Urothelium cell line (cell line): ENCODE measurements around the gene EEF1A1.
"Not testable (repeated sequence)": the region's sequence is repeated elsewhere in the genome, so short reads cannot be mapped to it uniquely, and the experiment has no call there.

Experiments used
- DNase-seq: peaks from one replicate; pipeline ENCODE4 v3.0.0; 2011; ENCODE audit warnings: low spot score, mixed read lengths
- FAIRE-seq: peaks from 2 replicates; lab custom pipeline; 2011; peaks lifted over from hg19 to GRCh38; lab: Jason Lieb, UNC

The EEF1A1 gene

GRCh38 chr6:73508776-73509175, 12.1 kb downstream of the EEF1A1 start:
- FAIRE-seq: no peak
- no peak for DNase-seq

GRCh38 chr6:73506246-73506645, 14.6 kb downstream of the EEF1A1 start:
- FAIRE-seq: no peak
- no peak for DNase-seq

DNA sequence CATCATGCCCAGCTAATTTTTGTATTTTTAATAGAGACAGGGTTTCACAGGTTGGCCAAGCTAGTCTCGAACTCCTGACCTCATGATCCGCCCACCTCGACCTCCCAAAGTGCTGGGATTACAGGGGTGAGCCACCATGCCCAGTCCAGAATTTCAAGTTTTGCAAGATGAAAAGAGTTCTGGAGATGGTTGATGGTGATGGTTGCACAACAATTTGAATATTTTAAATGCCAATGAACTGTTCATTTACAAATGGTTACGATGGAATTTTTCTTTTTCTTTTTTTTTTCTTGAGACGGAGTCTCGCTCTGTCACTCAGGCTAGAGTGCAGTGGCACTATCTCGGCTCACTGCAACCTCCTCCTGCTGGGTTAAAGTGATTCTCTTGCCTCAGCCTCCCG, 15.1 kb downstream of the EEF1A1 start:
- FAIRE-seq, DNase-seq: not testable (repeated sequence)

DNA sequence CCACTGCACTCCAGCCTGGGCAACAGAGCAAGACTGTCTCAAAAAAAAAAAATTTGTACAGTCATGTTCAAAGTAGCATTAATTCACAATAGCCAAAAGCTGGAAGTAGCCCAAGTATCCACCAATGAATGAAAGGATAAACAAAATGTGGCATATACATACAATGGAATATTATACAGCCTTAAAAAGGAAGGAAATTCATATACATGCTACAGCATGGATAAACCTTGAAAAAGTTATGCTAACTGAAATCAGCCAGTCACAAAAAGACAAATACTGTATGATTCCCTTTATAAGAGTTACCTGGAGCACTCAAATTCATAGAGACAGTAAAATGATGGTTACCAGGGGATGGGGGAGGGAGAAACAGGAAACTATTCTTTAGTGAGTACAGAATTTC, 15.7 kb downstream of the EEF1A1 start:
- no peak for DNase-seq
- no peak for FAIRE-seq

DNA sequence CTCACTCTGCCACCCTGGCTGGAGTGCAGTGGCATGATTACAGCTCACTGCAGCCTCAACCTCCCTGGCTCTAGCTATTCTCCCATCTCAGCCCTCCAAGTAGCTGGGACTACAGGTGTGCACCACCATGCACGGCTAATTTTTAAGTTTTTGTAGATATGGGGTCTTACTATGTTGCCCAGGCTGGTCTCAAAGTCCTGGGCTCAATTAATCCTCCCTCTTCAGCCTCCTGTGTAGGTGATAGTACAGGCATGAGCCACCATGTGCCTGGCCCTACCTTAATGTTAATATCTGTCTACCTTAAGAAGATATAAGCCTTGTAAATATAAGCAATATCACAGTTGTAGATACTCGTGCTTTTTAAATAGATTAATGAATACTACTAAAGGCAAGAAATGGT, 16.7 kb downstream of the EEF1A1 start:
- FAIRE-seq: no peak
- no peak for DNase-seq

DNA sequence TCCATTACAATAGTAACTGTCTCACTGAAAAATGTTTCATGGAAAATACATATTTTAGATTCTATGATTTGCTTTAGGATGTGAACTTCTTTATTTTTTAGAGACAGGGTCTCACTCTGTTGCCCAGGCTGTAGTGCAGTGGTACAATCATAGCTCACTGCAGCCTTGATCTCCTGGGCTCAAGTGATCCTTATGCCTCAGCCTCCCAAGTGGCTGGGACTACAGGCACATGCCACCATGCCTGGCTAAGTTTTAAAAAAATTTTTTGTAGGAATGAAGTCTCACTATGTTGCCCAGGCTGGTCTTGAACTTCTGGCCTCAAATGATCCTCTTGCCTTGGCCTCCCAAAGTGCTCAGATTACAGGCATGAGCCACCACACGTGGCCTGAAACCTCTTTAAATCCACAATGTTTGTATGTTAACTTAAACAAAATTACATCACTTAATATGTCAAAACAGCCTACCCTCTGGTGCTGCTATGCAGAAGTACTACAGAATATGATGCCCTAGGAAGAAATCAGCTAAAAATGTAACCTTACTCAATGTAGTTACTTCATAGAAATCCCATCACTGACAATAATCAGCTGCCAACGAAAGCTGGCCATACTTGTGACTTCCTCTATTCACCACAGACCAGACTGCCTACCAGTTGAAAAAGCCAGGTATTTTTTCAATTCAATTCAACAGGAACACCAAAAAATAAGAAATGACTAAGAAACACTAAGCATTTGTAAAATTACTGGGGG, 17.6 kb downstream of the EEF1A1 start:
- DNase-seq: no peak
- no peak for FAIRE-seq

DNA sequence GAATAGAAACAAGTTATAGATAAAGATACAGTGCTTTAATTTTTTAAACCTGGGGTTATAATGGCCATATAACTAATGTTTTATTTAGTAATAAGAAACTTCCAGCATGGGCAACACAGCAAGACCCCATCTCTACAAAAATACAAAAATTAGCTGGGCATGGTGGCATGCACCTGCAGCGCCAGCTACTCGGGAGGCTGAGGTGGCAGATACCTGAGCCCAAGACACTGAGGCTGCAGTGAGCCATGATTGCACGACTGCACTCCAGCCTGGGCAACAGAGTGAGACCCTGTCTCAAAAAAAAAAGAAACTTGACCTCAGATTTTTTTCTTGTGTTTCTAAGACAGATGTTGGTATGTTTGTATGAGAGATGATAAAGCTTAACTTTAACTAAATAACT, 22.9 kb downstream of the EEF1A1 start:
- FAIRE-seq (no peak), DNase-seq (no peak)

DNA sequence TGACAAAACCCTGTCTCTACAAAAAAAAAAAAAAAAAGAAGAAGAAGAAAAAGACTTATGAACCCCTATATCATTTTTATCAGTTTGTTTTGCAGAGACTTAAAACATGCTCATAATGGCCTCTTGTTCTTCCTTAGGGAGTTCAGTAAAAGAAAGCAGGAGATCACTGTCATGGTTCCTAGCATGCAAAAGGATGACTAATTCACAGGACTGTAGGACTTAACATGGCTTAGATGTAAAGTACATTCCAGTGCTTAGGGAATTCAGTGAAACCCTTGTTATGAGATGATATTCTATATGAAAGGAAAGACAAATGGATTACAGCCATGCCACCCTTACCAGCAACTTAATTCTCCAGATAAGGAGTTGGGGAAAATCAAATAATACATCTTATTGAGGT, 29.5 kb downstream of the EEF1A1 start:
- DNase-seq: no peak
- FAIRE-seq: no peak

- no peak for FAIRE-seq
- DNase-seq: no peak
These were observed 33.4 kb downstream of the EEF1A1 start for GRCh38 chr6:73487473-73487872.

GRCh38 chr6:73484438-73484837, 36.4 kb downstream of the EEF1A1 start:
- no peak for FAIRE-seq

DNA sequence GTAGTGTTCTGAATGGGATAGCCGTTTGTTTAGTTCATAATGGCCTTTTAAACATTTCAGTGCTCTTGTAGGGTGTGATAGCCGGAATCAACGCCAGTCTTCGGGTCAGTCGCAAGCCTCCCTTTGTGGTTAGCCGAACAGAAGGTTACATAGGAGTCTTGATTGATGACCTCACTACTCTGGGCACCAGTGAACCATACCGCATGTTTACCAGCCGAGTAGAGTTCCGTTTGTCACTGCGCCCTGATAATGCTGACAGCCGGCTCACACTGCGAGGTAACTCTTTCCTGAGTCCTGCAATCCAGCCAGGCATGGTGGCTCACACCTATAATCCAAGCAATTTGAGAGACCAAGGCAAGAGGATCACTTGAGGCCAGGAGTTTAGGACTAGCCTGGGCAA, 38.9 kb downstream of the EEF1A1 start:
- DNase-seq (no peak), FAIRE-seq (no peak)

More at GRCh38 chr6:73484438-73484837, 36.4 kb downstream of the EEF1A1 start:
- DNase-seq: no peak

GRCh38 chr6:73477407-73477806, 43.4 kb downstream of the EEF1A1 start:
- no peak for DNase-seq
- no peak for FAIRE-seq

DNA sequence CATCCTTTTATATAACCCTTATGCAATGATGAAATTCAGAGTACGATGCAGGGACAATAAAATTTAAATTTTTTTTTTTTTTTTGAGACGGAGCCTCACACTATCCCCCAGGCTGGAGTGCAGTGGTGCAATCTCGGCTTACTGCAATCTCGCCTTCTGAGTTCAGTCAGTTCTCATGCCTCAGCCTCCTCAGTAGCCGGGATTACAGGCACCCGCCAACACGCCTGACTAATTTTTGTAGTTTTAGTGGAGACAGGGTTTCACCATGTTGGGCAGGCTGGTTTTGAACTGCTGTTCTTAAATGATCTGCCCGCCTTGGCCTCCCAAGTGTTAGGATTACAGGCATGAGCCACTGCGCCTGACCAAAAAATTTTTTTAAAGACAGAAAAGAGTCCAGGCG, 44.1 kb downstream of the EEF1A1 start:
- no peak for FAIRE-seq

DNA sequence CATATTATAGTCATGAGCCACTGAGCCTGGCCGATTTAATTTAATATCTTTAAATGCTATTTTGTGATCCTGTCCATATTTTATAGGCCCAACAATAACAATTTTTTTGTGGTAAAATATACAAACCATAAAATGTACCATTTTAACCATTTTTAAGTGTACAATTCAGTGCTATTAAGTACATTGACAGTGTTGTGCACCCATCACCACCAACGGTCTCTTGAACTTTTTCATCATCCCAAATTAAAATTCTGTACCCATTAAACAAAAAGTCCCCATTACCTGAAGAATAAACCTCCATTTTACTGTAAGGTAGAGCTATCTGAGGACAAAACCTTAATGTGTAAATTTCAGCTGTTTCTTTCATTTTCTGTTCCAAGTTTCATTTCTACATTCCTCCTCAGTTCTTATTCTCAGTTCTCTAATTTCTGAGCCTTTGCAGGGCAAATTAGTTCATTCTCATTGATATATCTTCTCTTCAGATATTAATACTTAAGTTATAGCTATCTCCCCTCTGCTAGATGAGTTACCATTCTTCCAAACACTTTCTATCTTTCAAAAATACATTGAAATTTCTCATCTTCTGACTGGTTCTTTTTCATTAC, 49.0 kb downstream of the EEF1A1 start:
- FAIRE-seq (no peak), DNase-seq (no peak)

More for the DNA sequence above, 44.1 kb downstream of the EEF1A1 start:
- DNase-seq: no peak
